Caco-2 (cell line): ENCODE data around the gene TIMP2. TPM values are rescaled to one million over a fixed set of nuclear protein-coding genes. Genes with fewer than 3 reads are reported as not detected.

ENCODE experiments used
- BruUV-seq: library from RNA; stranded (reverse); fragments of 400-500 nt; replicated peaks from 2 replicates; lab custom pipeline; 2021; lab: Mats Ljungman, UMichigan
- CTCF ChIA-PET: fragments of 300-600 bp; sonication (Branson Sonifier 250); formaldehyde crosslinking; loops from one replicate; lab custom pipeline; 2022; ENCODE audit warnings: antibody characterized with exemption; lab: Charles Lee
- POLR2A ChIA-PET: fragments of 300-600 bp; sonication (Branson Sonifier 250); formaldehyde crosslinking; loops from one replicate; lab custom pipeline; 2022; ENCODE audit warnings: antibody characterized with exemption; lab: Charles Lee
- DNase-seq, 2 experiments: peaks; one replicate each; pipeline versions ENCODE4 v3.0.0 to v3.0.0-alpha.2; 2020 to 2022
- H3K27me3 ChIP-seq: replicated peaks from 2 replicates; pipeline ENCODE4 v1.6.0; 2011; ENCODE audit warnings: low read length; ENCODE audit not compliant: control insufficient read depth, insufficient read depth
- H3K36me3 ChIP-seq: 2 replicates; pipeline ENCODE4 v1.5.1; 2011; ENCODE audit warnings: low read length; ENCODE audit not compliant: control insufficient read depth, insufficient read depth
- H3K4me1 ChIP-seq: fragments of 250-450 bp; sonication (Bioruptor Pico); 2 replicates; pipeline ENCODE4 v1.5.1; 2020; ENCODE audit warnings: mild to moderate bottlenecking
- H3K4me3 ChIP-seq: 2 replicates; pipeline ENCODE4 v1.5.1; 2011; ENCODE audit warnings: low read depth, mild to moderate bottlenecking, control low read depth, low read length
- H3K9me3 ChIP-seq: fragments of 250-450 bp; sonication (Bioruptor Pico); 2 replicates; pipeline ENCODE4 v1.5.1; 2020; ENCODE audit warnings: mild to moderate bottlenecking, moderate library complexity
- H3K27ac Mint-ChIP-seq: one replicate; pipeline ENCODE4 v1.8.0; 2022; ENCODE audit warnings: mixed read lengths; ENCODE audit not compliant: unreplicated experiment
- H3K27me3 Mint-ChIP-seq: one replicate; pipeline ENCODE4 v1.8.0; 2022; ENCODE audit warnings: mixed read lengths; ENCODE audit not compliant: insufficient read depth, unreplicated experiment
- H3K36me3 Mint-ChIP-seq: one replicate; pipeline ENCODE4 v1.8.0; 2022; ENCODE audit warnings: mild to moderate bottlenecking, mixed read lengths; ENCODE audit not compliant: insufficient read depth, unreplicated experiment
- H3K4me1 Mint-ChIP-seq: one replicate; pipeline ENCODE4 v1.8.0; 2022; ENCODE audit warnings: low read depth, mixed read lengths; ENCODE audit not compliant: unreplicated experiment
- H3K4me3 Mint-ChIP-seq: one replicate; pipeline ENCODE4 v1.8.0; 2022; ENCODE audit warnings: mild to moderate bottlenecking, moderate library complexity, mixed read lengths; ENCODE audit not compliant: unreplicated experiment
- H3K9me3 Mint-ChIP-seq: one replicate; pipeline ENCODE4 v1.8.0; 2022; ENCODE audit warnings: mixed read lengths; ENCODE audit not compliant: unreplicated experiment
- intact Hi-C: fragments of 100-400 bp; cut with micrococcal nuclease; formaldehyde crosslinking; loops from one replicate; pipeline ENCODE4 v1.10.0; 2022; ENCODE audit not compliant: unreplicated experiment
- total RNA-seq: library from RNA; stranded (reverse); gene quantifications from 2 replicates; pipeline ENCODE4 v1.2.3, GENCODE V29; 2022
- TF ChIP-seq, protein P1 (sequence below), 2 experiments: fragments of 200-600 bp in 1 of 2; IDR thresholded peaks; 1 replicate in 1 of 2; 2 replicates in 1 of 2; pipeline versions ENCODE4 v1.5.1 to v1.8.0; 2011 to 2022; ENCODE audit warnings: antibody characterized with exemption in 1 of 2, control low read depth in 1 of 2, inconsistent platforms in 1 of 2, low read depth in 1 of 2, low read length in 1 of 2, mild to moderate bottlenecking in 1 of 2, moderate library complexity in 1 of 2; ENCODE audit not compliant: insufficient read depth in 1 of 2, severe bottlenecking in 1 of 2, unreplicated experiment in 1 of 2

Gene TIMP2
- total RNA-seq, 1 experiment from 2014 or later: 70.1 TPM

DNA sequence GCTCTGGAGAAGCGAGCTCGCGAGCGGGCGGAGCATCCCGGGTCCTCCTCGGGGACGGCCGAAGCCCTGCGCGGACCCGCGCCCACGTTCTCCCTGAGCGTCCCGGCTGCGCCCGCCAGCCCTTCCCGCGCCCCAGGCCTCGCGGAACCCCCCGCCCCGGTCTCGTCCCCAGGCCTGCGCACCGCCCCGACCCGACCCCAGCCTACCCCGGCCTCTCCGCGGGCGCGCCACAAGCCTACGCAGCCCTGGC is 84.7 kb downstream of the TIMP2 start:
- Histone ChIP-seq H3K4me3 (peak overlapping the region; percentile 66), H3K9me3 (no peaks in the 10 kb centered on the region), H3K4me1 (peaks cover 28% of the 10 kb centered on the region), H3K36me3 (peaks cover 4% of the 10 kb centered on the region), H3K27me3 (no peaks in the 10 kb centered on the region)
- ChIA-PET POLR2A (interaction anchor here (1.0 kb wide), 1 partner anchor 25 kb away, joined by 4 read pairs; no protein-coding TSS in a partner anchor), CTCF (interaction anchor here (0.9 kb wide), 1 partner anchor 9 kb away, joined by 7 read pairs; no protein-coding TSS in a partner anchor)
- no peaks in the 10 kb centered on the region for H3K27me3 Mint-ChIP-seq
- BruUV-seq: no TSS peak
- intact Hi-C loops: no loop called here
- H3K27ac Mint-ChIP-seq: peak overlapping the region; percentile 83
- H3K4me3 Mint-ChIP-seq: peak overlapping the region; percentile 87
- no peaks in the 10 kb centered on the region for H3K9me3 Mint-ChIP-seq
- DNase-seq: no peak
- H3K4me1 Mint-ChIP-seq: peaks cover 16% of the 10 kb centered on the region
- peaks cover 51% of the 10 kb centered on the region for H3K36me3 Mint-ChIP-seq
- TF ChIP-seq, protein P1, sequence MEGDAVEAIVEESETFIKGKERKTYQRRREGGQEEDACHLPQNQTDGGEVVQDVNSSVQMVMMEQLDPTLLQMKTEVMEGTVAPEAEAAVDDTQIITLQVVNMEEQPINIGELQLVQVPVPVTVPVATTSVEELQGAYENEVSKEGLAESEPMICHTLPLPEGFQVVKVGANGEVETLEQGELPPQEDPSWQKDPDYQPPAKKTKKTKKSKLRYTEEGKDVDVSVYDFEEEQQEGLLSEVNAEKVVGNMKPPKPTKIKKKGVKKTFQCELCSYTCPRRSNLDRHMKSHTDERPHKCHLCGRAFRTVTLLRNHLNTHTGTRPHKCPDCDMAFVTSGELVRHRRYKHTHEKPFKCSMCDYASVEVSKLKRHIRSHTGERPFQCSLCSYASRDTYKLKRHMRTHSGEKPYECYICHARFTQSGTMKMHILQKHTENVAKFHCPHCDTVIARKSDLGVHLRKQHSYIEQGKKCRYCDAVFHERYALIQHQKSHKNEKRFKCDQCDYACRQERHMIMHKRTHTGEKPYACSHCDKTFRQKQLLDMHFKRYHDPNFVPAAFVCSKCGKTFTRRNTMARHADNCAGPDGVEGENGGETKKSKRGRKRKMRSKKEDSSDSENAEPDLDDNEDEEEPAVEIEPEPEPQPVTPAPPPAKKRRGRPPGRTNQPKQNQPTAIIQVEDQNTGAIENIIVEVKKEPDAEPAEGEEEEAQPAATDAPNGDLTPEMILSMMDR (IDR thresholded peaks at IDR 0.05; ENCODE audit: insufficient read depth in 1 of 2, low read depth in 1 of 2, low read length in 1 of 2, severe bottlenecking in 1 of 2, unreplicated experiment in 1 of 2): no peak

DNA sequence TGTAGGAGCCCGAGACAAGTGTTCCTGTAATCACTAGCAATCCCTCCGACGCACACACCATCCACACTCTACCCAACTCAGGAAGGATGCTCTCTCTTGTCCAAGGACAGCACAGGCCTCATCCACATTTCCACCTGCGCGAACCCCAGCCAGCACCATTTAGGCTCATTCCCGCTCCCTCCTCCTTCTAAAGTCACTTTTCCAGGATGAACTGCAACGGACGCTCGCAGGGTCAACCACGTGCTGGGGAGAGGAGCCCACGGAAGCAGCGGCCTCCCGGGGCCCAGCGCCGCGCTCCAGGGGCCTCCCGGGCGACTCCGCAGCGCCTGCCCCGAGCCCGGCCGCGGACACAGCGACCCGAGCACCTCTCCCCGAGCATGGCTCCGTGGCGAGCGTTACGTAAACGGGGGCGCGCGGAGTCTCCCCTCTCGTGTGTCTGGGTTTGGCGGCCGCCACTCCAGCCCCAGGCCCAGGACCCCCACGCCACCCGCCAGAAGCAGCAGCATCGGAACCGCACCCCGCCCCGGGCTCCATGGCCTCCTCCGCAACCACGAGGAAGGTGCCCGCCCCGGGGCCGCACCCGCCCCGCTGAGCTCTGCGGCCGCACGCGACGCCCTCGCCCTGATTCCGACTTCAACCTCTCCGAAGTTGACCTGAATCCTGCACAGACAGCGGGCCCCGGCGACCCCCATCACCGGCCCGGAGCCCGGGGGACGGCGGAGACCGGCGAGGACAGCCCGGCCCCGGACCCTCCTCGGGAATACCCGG is 85.2 kb downstream of the TIMP2 start:
- Histone ChIP-seq H3K4me1 (peaks cover 28% of the 10 kb centered on the region), H3K4me3 (peak overlapping the region; percentile 66), H3K9me3 (no peaks in the 10 kb centered on the region), H3K36me3 (peaks cover 5% of the 10 kb centered on the region), H3K27me3 (no peaks in the 10 kb centered on the region)
- peak in 1 of 2 experiments; percentile 35 for DNase-seq
- Mint-ChIP-seq H3K36me3 (peaks cover 52% of the 10 kb centered on the region), H3K4me3 (peak overlapping the region; percentile 87), H3K9me3 (no peaks in the 10 kb centered on the region), H3K27ac (peak overlapping the region; percentile 83), H3K27me3 (no peaks in the 10 kb centered on the region), H3K4me1 (peaks cover 16% of the 10 kb centered on the region)
- BruUV-seq: no TSS peak
- TF ChIP-seq, protein P1 (IDR thresholded peaks at IDR 0.05; ENCODE audit: insufficient read depth in 1 of 2, low read depth in 1 of 2, low read length in 1 of 2, severe bottlenecking in 1 of 2, unreplicated experiment in 1 of 2): no peak
- ChIA-PET POLR2A (interaction anchor here (1.0 kb wide), 1 partner anchor 26 kb away, joined by 4 read pairs; no protein-coding TSS in a partner anchor), CTCF (interaction anchor here (0.9 kb wide), 1 partner anchor 9 kb away, joined by 7 read pairs; no protein-coding TSS in a partner anchor)
- intact Hi-C loops: no loop called here

DNA sequence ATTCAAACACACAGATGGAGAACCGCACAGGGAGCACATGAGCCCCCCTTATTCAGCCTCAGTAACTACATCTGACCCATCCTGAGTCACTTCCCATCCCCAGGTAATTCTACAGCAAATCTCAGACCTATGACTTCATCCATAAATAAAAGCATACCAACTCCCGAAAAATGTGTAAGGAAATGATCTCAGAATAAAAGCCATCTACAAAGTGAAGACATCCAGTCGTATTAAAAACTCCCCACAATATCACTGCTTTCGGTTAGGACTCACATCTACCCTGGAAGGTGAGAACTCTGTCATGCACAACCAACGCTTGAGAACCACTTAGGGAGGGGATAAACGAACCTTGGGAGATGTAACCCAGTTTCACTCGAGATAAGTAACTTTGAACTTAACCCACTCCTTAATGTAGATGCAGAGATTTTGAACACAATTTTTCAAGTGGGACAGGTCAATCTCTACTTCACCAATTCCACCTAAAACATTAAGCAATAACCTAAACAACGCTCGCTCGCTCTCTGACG is 85.9 kb downstream of the TIMP2 start:
- Histone ChIP-seq H3K4me1 (peaks cover 28% of the 10 kb centered on the region), H3K9me3 (no peaks in the 10 kb centered on the region), H3K4me3 (peak overlapping the region; percentile 66), H3K36me3 (peaks cover 5% of the 10 kb centered on the region), H3K27me3 (no peaks in the 10 kb centered on the region)
- intact Hi-C loops: no loop called here
- Mint-ChIP-seq H3K27ac (peak overlapping the region; percentile 83), H3K36me3 (peaks cover 58% of the 10 kb centered on the region), H3K4me3 (peak overlapping the region; percentile 87), H3K9me3 (no peaks in the 10 kb centered on the region), H3K4me1 (peaks cover 16% of the 10 kb centered on the region), H3K27me3 (no peaks in the 10 kb centered on the region)
- TF ChIP-seq, protein P1 (IDR thresholded peaks at IDR 0.05; ENCODE audit: insufficient read depth in 1 of 2, low read depth in 1 of 2, low read length in 1 of 2, severe bottlenecking in 1 of 2, unreplicated experiment in 1 of 2): no peak
- ChIA-PET CTCF (no interaction called here), POLR2A (no interaction called here)
- TSS peak; percentile 19 for BruUV-seq
- no peak for DNase-seq
